HG03039 (cell line): ENCODE data around the gene LSM11.

ENCODE experiments used
- ATAC-seq: cut with Tn5 transposase; IDR thresholded peaks from one replicate; pipeline ENCODE4 v1.9.1; 2021; ENCODE audit warnings: mild to moderate bottlenecking, moderate library complexity; ENCODE audit not compliant: unreplicated experiment

The LSM11 gene

DNA sequence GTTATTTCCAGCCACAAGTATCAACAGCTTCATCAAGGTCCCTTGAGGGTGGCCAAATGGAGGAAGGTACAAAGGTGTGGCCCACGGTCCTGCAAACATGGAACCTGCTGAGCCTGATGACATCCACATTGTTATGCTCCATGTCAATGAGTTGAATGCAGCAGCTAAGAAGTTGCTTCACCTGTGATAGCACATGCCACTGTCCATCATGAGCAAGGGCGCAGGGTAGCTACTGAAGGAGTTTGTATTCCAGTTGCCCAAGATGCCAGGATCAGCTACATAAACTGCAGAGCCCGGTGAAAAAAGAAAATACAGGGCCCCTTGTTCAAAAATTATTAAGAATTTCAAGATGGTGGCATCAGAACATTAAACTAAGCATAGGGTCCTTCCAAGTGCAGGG, 24.2 kb downstream of the LSM11 start:
- ATAC-seq: no peak

GRCh38 chr5:157770665-157771064, 27.2 kb downstream of the LSM11 start:
- no peak for ATAC-seq

DNA sequence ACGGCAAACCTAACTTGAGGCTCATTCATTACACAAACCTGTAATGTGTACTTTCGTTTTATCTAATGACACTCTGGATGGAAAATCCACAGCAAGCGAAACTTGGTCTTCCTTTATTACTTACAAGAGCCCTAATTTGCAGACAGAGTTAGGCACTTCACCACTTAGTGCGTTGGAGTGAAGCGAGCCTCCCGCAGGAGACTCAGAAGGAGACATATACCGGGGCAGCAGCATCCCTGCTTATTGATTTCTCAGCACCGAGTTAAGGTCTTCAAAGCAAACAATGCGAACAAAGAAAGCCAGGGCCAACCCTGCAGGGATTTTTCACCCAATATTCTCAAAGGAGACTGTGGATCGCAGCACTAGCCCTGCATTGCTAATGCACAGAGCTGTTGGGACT, 28.6 kb downstream of the LSM11 start:
- no peak for ATAC-seq

- no peak for ATAC-seq
Measured at GRCh38 chr5:157778121-157778805, 34.8 kb downstream of the LSM11 start.

DNA sequence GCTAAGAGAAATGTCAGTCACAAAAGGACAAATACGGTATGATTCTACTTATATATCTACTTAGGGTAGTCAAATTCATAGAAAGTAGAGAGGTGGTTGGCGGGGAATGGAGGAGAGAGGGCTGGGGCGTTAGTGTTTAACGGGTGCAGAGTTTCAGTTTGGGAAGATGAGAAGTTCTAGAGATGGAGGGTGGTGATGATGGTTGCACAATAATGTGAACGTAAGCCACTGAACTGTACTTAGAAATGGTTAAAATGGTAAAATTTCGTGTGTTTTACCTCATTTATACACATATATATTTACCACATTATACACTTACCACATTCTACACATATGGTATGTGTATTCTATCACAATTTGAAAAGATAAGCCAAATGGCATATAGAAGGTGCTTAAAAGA, 35.7 kb downstream of the LSM11 start:
- ATAC-seq: no peak

GRCh38 chr5:157785801-157786200, 42.3 kb downstream of the LSM11 start:
- ATAC-seq: no peak

DNA sequence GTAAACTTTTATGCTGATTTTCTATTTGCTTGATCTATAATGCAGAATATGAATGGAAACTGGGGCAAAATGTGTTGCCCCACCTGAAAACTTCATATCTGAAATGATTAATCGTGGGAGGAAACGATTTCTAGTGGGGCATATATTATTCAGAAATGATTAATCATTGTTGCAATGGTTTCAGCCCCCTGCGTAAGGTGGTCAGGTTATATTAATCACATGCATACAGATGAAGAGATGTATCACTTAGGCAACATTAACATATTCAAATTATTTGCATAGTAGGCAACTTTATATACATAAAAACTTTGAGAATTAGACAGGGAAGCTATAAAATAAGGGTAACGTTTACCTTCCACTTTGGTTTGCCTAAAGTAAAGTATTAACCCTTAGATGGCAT, 49.8 kb downstream of the LSM11 start:
- no peak for ATAC-seq

- no peak for ATAC-seq
Measured at GRCh38 chr5:157799578-157799977, 56.1 kb downstream of the LSM11 start.

GRCh38 chr5:157800137-157800536, 56.6 kb downstream of the LSM11 start:
- ATAC-seq: no peak

- ATAC-seq: no peak
Measured at GRCh38 chr5:157802736-157803135, 59.2 kb downstream of the LSM11 start.

DNA sequence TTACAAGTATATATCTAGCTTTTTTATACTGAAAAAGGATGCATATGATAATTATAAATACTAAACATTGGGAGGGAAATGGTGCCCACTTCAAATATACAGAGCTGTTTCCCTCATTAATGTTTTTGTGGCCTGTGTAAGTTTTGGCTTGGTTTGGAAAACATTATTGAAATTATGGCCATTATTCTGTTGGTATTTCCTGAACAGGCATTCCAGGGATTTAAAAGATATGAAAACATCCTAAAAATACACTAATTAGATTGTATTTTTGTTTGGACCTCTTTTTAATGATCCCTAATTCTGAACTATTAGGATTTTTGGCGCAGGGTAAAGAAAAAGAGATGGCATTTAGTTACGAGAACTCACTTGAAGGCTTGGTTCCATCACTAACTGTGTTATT, 64.5 kb downstream of the LSM11 start:
- ATAC-seq: no peak
